HepG2 (cell line): ENCODE measurements around the gene ANKRD60. TPM values are rescaled to one million over a fixed set of nuclear protein-coding genes. Genes with fewer than 3 reads are reported as not detected.

Experiments used
- ARNTL ChIP-seq: sonication (generic); formaldehyde crosslinking; IDR thresholded peaks from 2 replicates; pipeline ENCODE4 v1.4.0; 2020; ENCODE audit warnings: mild to moderate bottlenecking, missing genetic modification reagents
- CHCHD3 ChIP-seq: sonication (generic); formaldehyde crosslinking; IDR thresholded peaks from 2 replicates; pipeline ENCODE4 v1.8.0; 2022; ENCODE audit warnings: mild to moderate bottlenecking, missing genetic modification reagents, moderate library complexity
- ELF1 ChIP-seq: sonication (generic); formaldehyde crosslinking; IDR thresholded peaks from 2 replicates; pipeline ENCODE4 v1.4.0; 2020; ENCODE audit warnings: missing genetic modification reagents
- FOSL2 ChIP-seq: sonication (generic); formaldehyde crosslinking; IDR thresholded peaks from 2 replicates; pipeline ENCODE4 v1.4.0; 2020; ENCODE audit warnings: missing genetic modification reagents
- HHEX ChIP-seq: IDR thresholded peaks from 2 replicates; pipeline ENCODE4 v1.6.1; 2016; ENCODE audit warnings: control low read depth
- KDM1A ChIP-seq: IDR thresholded peaks from 2 replicates; pipeline ENCODE4 v1.6.1; 2016; ENCODE audit warnings: missing compliant biosample characterization
- KLF13 ChIP-seq: sonication (generic); formaldehyde crosslinking; IDR thresholded peaks from 2 replicates; pipeline ENCODE4 v1.4.0; 2020; ENCODE audit warnings: mild to moderate bottlenecking, missing genetic modification reagents
- MAFK ChIP-seq, 2 experiments: IDR thresholded peaks in 1 of 2; conservative IDR thresholded peaks in 1 of 2; 2 replicates each; pipeline ENCODE4 v1.6.1; 2011; ENCODE audit warnings: improper control_type of control experiment in 2 of 2, low read length in 2 of 2
- NFYC ChIP-seq: IDR thresholded peaks from 2 replicates; pipeline ENCODE4 v1.6.1; 2016; ENCODE audit warnings: missing genetic modification reagents, missing compliant biosample characterization
- POGZ ChIP-seq: sonication (generic); formaldehyde crosslinking; IDR thresholded peaks from 2 replicates; pipeline ENCODE4 v1.4.0; 2020; ENCODE audit warnings: mild to moderate bottlenecking, missing genetic modification reagents
- RFX3 ChIP-seq: IDR thresholded peaks from 2 replicates; pipeline ENCODE4 v1.6.1; 2016; ENCODE audit warnings: missing biosample characterization, missing genetic modification reagents
- SATB2 ChIP-seq: sonication (generic); formaldehyde crosslinking; IDR thresholded peaks from 2 replicates; pipeline ENCODE4 v1.5.0; 2020; ENCODE audit warnings: missing genetic modification reagents
- SIN3A ChIP-seq: IDR thresholded peaks from 2 replicates; pipeline ENCODE4 v1.6.1; 2011; ENCODE audit warnings: low read depth, mild to moderate bottlenecking, control low read depth, low read length, borderline replicate concordance
- ZFX ChIP-seq: sonication (generic); formaldehyde crosslinking; IDR thresholded peaks from 2 replicates; pipeline ENCODE4 v1.4.0; 2020; ENCODE audit warnings: mild to moderate bottlenecking, low read depth, missing genetic modification reagents, moderate library complexity
- ZNF230 ChIP-seq: sonication (generic); formaldehyde crosslinking; IDR thresholded peaks from 2 replicates; pipeline ENCODE4 v1.4.0; 2020; ENCODE audit warnings: mild to moderate bottlenecking, missing genetic modification reagents
- ZNF34 ChIP-seq: sonication (generic); formaldehyde crosslinking; IDR thresholded peaks from 2 replicates; pipeline ENCODE4 v1.4.0; 2020; ENCODE audit warnings: mild to moderate bottlenecking, missing genetic modification reagents, borderline replicate concordance
- ZNF441 ChIP-seq: sonication (generic); formaldehyde crosslinking; IDR thresholded peaks from 2 replicates; pipeline ENCODE4 v1.7.0; 2021; ENCODE audit warnings: missing genetic modification reagents, borderline replicate concordance
- ZNF746 ChIP-seq: sonication (generic); formaldehyde crosslinking; IDR thresholded peaks from 2 replicates; pipeline ENCODE4 v1.8.0; 2022; ENCODE audit warnings: mild to moderate bottlenecking, missing genetic modification reagents
- ZSCAN9 ChIP-seq: IDR thresholded peaks from 2 replicates; pipeline ENCODE4 v1.6.1; 2016; ENCODE audit warnings: borderline replicate concordance
- polyA plus RNA-seq, 8 experiments: library from polyadenylated mRNA; depleted of rRNA in 3 of 8; stranded (reverse) in 7 of 8; unstranded in 1 of 8; fragments of >200 nt; fragmentation: Illumina TruSeq in 4 of 8; extraction: Trizol in 4 of 8; gene quantifications; 2 replicates each; pipeline versions ENCODE4 v1.2.1 to v1.2.3, GENCODE V29; 2011 to 2016; ENCODE audit warnings: low read depth in 4 of 8, missing spikeins in 1 of 8, mixed read lengths in 1 of 8; ENCODE audit not compliant: insufficient read depth in 1 of 8
- total RNA-seq, 5 experiments: library from RNA; depleted of rRNA; stranded (reverse); fragments of >200 nt; fragmentation: Illumina TruSeq; extraction: Trizol; gene quantifications; 2 replicates each; pipeline ENCODE4 v1.2.3, GENCODE V29; 2016; ENCODE audit warnings: low read depth in 1 of 5
- TF ChIP-seq, protein P1 (sequence below): sonication (generic); formaldehyde crosslinking; IDR thresholded peaks from 2 replicates; pipeline ENCODE4 v1.4.0; 2020; ENCODE audit warnings: mild to moderate bottlenecking, missing genetic modification reagents
- TF ChIP-seq, protein P2 (sequence below): sonication (generic); formaldehyde crosslinking; IDR thresholded peaks from 2 replicates; pipeline ENCODE4 v1.4.0; 2020; ENCODE audit warnings: missing genetic modification reagents, borderline replicate concordance
- TF ChIP-seq, protein P3 (sequence below): sonication (generic); formaldehyde crosslinking; IDR thresholded peaks from 2 replicates; pipeline ENCODE4 v1.4.0; 2020; ENCODE audit warnings: mild to moderate bottlenecking, missing genetic modification reagents

ANKRD60 gene
- total and polyA plus RNA-seq, 2 of the 13 experiments (the other 11 are each of a cell fraction or from before 2014, with no cell fraction given) = not detected

DNA sequence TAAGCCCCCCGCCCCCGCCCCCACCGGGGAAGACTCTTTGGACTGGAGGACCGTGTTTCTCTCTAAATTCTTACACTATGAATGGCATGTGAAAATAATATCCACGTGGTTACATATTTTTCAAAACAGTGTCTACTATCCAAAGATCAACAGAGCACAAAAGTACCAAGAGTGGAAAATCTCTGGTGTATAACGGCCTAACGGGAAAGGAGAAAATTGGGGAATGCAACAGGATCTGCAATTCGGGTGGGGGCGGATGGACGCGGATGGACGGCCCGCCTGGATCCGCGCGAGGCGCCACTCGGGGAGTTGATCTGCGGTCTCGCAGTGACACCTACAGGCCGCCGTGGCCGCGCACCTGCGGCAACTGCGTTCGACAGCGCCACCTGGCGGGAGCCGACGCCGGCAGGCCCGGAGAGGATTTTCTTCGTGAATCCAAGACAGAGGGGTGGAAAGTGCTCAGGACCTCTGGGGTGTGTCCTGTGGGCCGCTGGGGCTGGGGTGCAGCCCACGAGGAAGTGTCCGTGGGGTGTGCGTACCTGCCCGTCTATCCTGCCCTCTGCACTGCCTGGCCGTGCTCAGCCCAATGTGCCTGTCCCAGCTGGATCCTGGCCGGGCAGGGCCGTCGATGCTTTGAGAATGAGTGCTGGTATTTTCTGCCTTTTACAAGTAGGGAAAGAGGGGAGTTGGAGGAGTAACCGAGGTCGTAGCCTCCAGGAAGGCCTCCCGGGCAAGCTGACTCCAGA is 18.6 kb downstream of the ANKRD60 start (continued):
- TF ChIP-seq ZSCAN9 (CRISPR knock-in tag) (peak; percentile 79; the same call in 1 of the 2 replicates), KDM1A (CRISPR knock-in tag) (no peak), ZNF34 (CRISPR knock-in tag) (no peak), MAFK (conservative IDR thresholded peaks at IDR 0.05 in 1 of 2, IDR thresholded peaks at IDR 0.05 in 1 of 2; ENCODE audit: low read length in 2 of 2) (no peak), NFYC (CRISPR knock-in tag) (no peak; the same call in 1 of the 2 replicates), POGZ (CRISPR knock-in tag) (peak; percentile 60), FOSL2 (CRISPR knock-in tag) (peak; percentile 53), ZNF230 (CRISPR knock-in tag) (no peak), HHEX (CRISPR knock-in tag) (no peak), ARNTL (CRISPR knock-in tag) (no peak), SIN3A (no peak), ZFX (CRISPR knock-in tag) (peak; percentile 67), RFX3 (CRISPR knock-in tag) (no peak), ELF1 (CRISPR knock-in tag) (peak; percentile 56; the same call in 1 of the 2 replicates), SATB2 (peak; percentile 64; the same call in 1 of the 2 replicates), KLF13 (CRISPR knock-in tag) (no peak), ZNF746 (CRISPR knock-in tag) (no peak; the same call in 1 of the 2 replicates), ZNF441 (CRISPR knock-in tag) (peak; percentile 80), CHCHD3 (peak; percentile 12; the same call in 1 of the 2 replicates)
- TF ChIP-seq, protein P1, sequence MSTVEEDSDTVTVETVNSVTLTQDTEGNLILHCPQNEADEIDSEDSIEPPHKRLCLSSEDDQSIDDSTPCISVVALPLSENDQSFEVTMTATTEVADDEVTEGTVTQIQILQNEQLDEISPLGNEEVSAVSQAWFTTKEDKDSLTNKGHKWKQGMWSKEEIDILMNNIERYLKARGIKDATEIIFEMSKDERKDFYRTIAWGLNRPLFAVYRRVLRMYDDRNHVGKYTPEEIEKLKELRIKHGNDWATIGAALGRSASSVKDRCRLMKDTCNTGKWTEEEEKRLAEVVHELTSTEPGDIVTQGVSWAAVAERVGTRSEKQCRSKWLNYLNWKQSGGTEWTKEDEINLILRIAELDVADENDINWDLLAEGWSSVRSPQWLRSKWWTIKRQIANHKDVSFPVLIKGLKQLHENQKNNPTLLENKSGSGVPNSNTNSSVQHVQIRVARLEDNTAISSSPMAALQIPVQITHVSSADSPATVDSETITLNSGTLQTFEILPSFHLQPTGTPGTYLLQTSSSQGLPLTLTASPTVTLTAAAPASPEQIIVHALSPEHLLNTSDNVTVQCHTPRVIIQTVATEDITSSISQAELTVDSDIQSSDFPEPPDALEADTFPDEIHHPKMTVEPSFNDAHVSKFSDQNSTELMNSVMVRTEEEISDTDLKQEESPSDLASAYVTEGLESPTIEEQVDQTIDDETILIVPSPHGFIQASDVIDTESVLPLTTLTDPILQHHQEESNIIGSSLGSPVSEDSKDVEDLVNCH (CRISPR knock-in tag) = no peak
- TF ChIP-seq, protein P2, sequence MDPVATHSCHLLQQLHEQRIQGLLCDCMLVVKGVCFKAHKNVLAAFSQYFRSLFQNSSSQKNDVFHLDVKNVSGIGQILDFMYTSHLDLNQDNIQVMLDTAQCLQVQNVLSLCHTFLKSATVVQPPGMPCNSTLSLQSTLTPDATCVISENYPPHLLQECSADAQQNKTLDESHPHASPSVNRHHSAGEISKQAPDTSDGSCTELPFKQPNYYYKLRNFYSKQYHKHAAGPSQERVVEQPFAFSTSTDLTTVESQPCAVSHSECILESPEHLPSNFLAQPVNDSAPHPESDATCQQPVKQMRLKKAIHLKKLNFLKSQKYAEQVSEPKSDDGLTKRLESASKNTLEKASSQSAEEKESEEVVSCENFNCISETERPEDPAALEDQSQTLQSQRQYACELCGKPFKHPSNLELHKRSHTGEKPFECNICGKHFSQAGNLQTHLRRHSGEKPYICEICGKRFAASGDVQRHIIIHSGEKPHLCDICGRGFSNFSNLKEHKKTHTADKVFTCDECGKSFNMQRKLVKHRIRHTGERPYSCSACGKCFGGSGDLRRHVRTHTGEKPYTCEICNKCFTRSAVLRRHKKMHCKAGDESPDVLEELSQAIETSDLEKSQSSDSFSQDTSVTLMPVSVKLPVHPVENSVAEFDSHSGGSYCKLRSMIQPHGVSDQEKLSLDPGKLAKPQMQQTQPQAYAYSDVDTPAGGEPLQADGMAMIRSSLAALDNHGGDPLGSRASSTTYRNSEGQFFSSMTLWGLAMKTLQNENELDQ (CRISPR knock-in tag) = peak; percentile 50; the same call in 1 of the 2 replicates
- TF ChIP-seq, protein P3, sequence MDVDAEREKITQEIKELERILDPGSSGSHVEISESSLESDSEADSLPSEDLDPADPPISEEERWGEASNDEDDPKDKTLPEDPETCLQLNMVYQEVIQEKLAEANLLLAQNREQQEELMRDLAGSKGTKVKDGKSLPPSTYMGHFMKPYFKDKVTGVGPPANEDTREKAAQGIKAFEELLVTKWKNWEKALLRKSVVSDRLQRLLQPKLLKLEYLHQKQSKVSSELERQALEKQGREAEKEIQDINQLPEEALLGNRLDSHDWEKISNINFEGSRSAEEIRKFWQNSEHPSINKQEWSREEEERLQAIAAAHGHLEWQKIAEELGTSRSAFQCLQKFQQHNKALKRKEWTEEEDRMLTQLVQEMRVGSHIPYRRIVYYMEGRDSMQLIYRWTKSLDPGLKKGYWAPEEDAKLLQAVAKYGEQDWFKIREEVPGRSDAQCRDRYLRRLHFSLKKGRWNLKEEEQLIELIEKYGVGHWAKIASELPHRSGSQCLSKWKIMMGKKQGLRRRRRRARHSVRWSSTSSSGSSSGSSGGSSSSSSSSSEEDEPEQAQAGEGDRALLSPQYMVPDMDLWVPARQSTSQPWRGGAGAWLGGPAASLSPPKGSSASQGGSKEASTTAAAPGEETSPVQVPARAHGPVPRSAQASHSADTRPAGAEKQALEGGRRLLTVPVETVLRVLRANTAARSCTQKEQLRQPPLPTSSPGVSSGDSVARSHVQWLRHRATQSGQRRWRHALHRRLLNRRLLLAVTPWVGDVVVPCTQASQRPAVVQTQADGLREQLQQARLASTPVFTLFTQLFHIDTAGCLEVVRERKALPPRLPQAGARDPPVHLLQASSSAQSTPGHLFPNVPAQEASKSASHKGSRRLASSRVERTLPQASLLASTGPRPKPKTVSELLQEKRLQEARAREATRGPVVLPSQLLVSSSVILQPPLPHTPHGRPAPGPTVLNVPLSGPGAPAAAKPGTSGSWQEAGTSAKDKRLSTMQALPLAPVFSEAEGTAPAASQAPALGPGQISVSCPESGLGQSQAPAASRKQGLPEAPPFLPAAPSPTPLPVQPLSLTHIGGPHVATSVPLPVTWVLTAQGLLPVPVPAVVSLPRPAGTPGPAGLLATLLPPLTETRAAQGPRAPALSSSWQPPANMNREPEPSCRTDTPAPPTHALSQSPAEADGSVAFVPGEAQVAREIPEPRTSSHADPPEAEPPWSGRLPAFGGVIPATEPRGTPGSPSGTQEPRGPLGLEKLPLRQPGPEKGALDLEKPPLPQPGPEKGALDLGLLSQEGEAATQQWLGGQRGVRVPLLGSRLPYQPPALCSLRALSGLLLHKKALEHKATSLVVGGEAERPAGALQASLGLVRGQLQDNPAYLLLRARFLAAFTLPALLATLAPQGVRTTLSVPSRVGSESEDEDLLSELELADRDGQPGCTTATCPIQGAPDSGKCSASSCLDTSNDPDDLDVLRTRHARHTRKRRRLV (CRISPR knock-in tag) = no peak
